ENCODE data around the gene GAB2. TPM values are rescaled to one million over a fixed set of nuclear protein-coding genes. Genes with fewer than 3 reads are reported as not detected.

The GAB2 gene
- total and polyA plus RNA-seq, 2 of the 13 experiments (the other 11 are each of a cell fraction or from before 2014, with no cell fraction given) = 4.1 to 8.6 TPM

- TF ChIP-seq REST (IDR thresholded peaks at IDR 0.05; ENCODE audit: borderline replicate concordance in 1 of 2, low read depth in 1 of 2, low read length in 2 of 2) (no peak), LRRFIP1 (CRISPR knock-in tag; conservative IDR thresholded peaks at IDR 0.05) (no peak), DPF2 (CRISPR knock-in tag; IDR thresholded peaks at IDR 0.05; ENCODE audit: borderline replicate concordance, low read depth) (no peak), NFRKB (IDR thresholded peaks at IDR 0.05) (no peak), ZNF329 (CRISPR knock-in tag; IDR thresholded peaks at IDR 0.05; ENCODE audit: low read depth) (no peak), HIVEP1 (CRISPR knock-in tag; IDR thresholded peaks at IDR 0.05) (no peak), PRDM10 (CRISPR knock-in tag; IDR thresholded peaks at IDR 0.05; ENCODE audit: low read depth) (no peak), KIAA2018 (CRISPR knock-in tag; IDR thresholded peaks at IDR 0.05; ENCODE audit: borderline replicate concordance) (no peak), ZNF616 (CRISPR knock-in tag; IDR thresholded peaks at IDR 0.05; ENCODE audit: low read depth) (no peak), TEAD2 (CRISPR knock-in tag; IDR thresholded peaks at IDR 0.05) (no peak)
Observed at GRCh38 chr11:78170874-78171549, 246.6 kb downstream of the GAB2 start (continued).
